IMR-90 (cell line): Measurements from ENCODE around the gene CNDP2. TPM values are rescaled to one million over a fixed set of nuclear protein-coding genes. Genes with fewer than 3 reads are reported as not detected.

ENCODE experiments used
- ATAC-seq: fragments of 200-7000 bp; cut with Tn5 transposase; 2 replicates; pipeline ENCODE4 v1.9.1; 2020; ENCODE audit warnings: low read depth, mild to moderate bottlenecking, moderate library complexity
- BruUV-seq: library from RNA; stranded (reverse); fragments of 400-500 nt; replicated peaks from 2 replicates; lab custom pipeline; 2021; lab: Mats Ljungman, UMichigan
- CTCF ChIA-PET: fragments of 300-600 bp; formaldehyde crosslinking; extraction: SDS; loops from one replicate; lab custom pipeline; 2021; ENCODE audit warnings: antibody characterized with exemption; lab: Yijun Ruan, JAX
- POLR2A ChIA-PET: fragments of 300-600 bp; sonication (Branson Sonifier 250); formaldehyde crosslinking; loops from one replicate; lab custom pipeline; 2022; ENCODE audit warnings: antibody characterized with exemption; ENCODE audit not compliant: unreplicated experiment; lab: Charles Lee
- DNase-seq: peaks from one replicate; pipeline ENCODE4 v3.0.0; 2013
- H2AFZ ChIP-seq: replicated peaks from 2 replicates; pipeline ENCODE3; 2013; ENCODE audit warnings: low read length, mild to moderate bottlenecking; ENCODE audit not compliant: poor library complexity
- H2AK5ac ChIP-seq: 2 replicates; pipeline ENCODE4 v1.6.1; 2013; ENCODE audit warnings: low read depth, low read length, inconsistent platforms
- H2AK9ac ChIP-seq: replicated peaks from 2 replicates; pipeline ENCODE3; 2013; ENCODE audit warnings: mild to moderate bottlenecking, low read depth, low read length, moderate library complexity; ENCODE audit not compliant: poor library complexity
- H2BK120ac ChIP-seq: 2 replicates; pipeline ENCODE4 v1.6.1; 2013; ENCODE audit warnings: low read depth, low read length, inconsistent platforms
- H2BK15ac ChIP-seq: 3 replicates; pipeline ENCODE4 v1.6.1; 2013; ENCODE audit warnings: low read depth, low read length, inconsistent platforms
- H2BK20ac ChIP-seq: 2 replicates; pipeline ENCODE4 v1.6.1; 2013; ENCODE audit warnings: low read depth, mild to moderate bottlenecking, inconsistent platforms, low read length, moderate library complexity
- H2BK5ac ChIP-seq: 2 replicates; pipeline ENCODE4 v1.6.1; 2013; ENCODE audit warnings: mild to moderate bottlenecking, low read depth, low read length, inconsistent platforms; ENCODE audit not compliant: poor library complexity, severe bottlenecking
- H3K14ac ChIP-seq: replicated peaks from 2 replicates; pipeline ENCODE4 v1.6.1; 2013; ENCODE audit warnings: low read depth, low read length, inconsistent platforms
- H3K18ac ChIP-seq: 2 replicates; pipeline ENCODE4 v1.6.1; 2013; ENCODE audit warnings: low read depth, low read length, control low read depth
- H3K23ac ChIP-seq: 2 replicates; pipeline ENCODE4 v1.6.1; 2013; ENCODE audit warnings: low read depth, low read length, inconsistent platforms
- H3K27ac ChIP-seq: 2 replicates; pipeline ENCODE4 v1.5.1; 2013; ENCODE audit warnings: mild to moderate bottlenecking, control low read depth, low read length; ENCODE audit not compliant: insufficient read depth
- H3K27me3 ChIP-seq: 2 replicates; pipeline ENCODE4 v1.6.1; 2013; ENCODE audit warnings: low read length; ENCODE audit not compliant: control insufficient read depth, insufficient read depth
- H3K36me3 ChIP-seq: 2 replicates; pipeline ENCODE4 v1.6.1; 2013; ENCODE audit warnings: low read length, mixed read lengths; ENCODE audit not compliant: control insufficient read depth, insufficient read depth
- H3K4ac ChIP-seq: 2 replicates; pipeline ENCODE4 v1.6.1; 2013; ENCODE audit warnings: low read depth, low read length, inconsistent platforms
- H3K4me1 ChIP-seq: 2 replicates; pipeline ENCODE4 v1.6.1; 2013; ENCODE audit warnings: low read length, mixed read lengths; ENCODE audit not compliant: control insufficient read depth, insufficient read depth
- H3K4me2 ChIP-seq: 2 replicates; pipeline ENCODE4 v1.6.1; 2013; ENCODE audit warnings: low read depth, mild to moderate bottlenecking, control low read depth, low read length, moderate library complexity
- H3K4me3 ChIP-seq: 2 replicates; pipeline ENCODE4 v1.5.1; 2013; ENCODE audit warnings: low read depth, mild to moderate bottlenecking, control low read depth, low read length, moderate library complexity; ENCODE audit not compliant: insufficient read depth
- H3K56ac ChIP-seq: 2 replicates; pipeline ENCODE4 v1.6.1; 2013; ENCODE audit warnings: low read length, inconsistent platforms; ENCODE audit not compliant: insufficient read depth; ENCODE audit errors: extremely low read depth
- H3K79me1 ChIP-seq, 2 experiments: 2 replicates each; pipeline ENCODE4 v1.6.1; 2013; ENCODE audit warnings: low read length in 2 of 2, inconsistent platforms in 1 of 2, low read depth in 1 of 2
- H3K9ac ChIP-seq: 2 replicates; pipeline ENCODE4 v1.6.1; 2013; ENCODE audit warnings: low read depth, low read length, control low read depth
- H3K9me1 ChIP-seq: 2 replicates; pipeline ENCODE4 v1.6.1; 2013; ENCODE audit warnings: low read length, inconsistent platforms; ENCODE audit not compliant: insufficient read depth
- H3K9me3 ChIP-seq: 2 replicates; pipeline ENCODE4 v1.6.1; 2013; ENCODE audit warnings: low read length; ENCODE audit not compliant: control insufficient read depth, insufficient read depth
- H4K20me1 ChIP-seq: 2 replicates; pipeline ENCODE4 v1.6.1; 2013; ENCODE audit warnings: low read length, inconsistent platforms; ENCODE audit not compliant: insufficient read depth
- H4K5ac ChIP-seq: 2 replicates; pipeline ENCODE4 v1.6.1; 2013; ENCODE audit warnings: mild to moderate bottlenecking, low read depth, low read length, control low read depth
- H4K8ac ChIP-seq, 2 experiments: 2 replicates each; pipeline ENCODE4 v1.6.1; 2013; ENCODE audit warnings: low read depth in 2 of 2, low read length in 2 of 2, control low read depth in 1 of 2, inconsistent platforms in 1 of 2
- H4K91ac ChIP-seq: 2 replicates; pipeline ENCODE4 v1.6.1; 2013; ENCODE audit warnings: low read depth, low read length, inconsistent platforms; ENCODE audit not compliant: insufficient read depth
- BHLHE40 ChIP-seq: fragments of 150-350 bp; IDR thresholded peaks from 2 replicates; pipeline ENCODE4 v1.6.1; 2016; ENCODE audit warnings: mild to moderate bottlenecking, low read depth, low read length
- CEBPB ChIP-seq: IDR thresholded peaks from 2 replicates; pipeline ENCODE4 v1.6.1; 2012; ENCODE audit warnings: low read depth, low read length, improper control_type of control experiment
- CHD1 ChIP-seq: IDR thresholded peaks from 2 replicates; pipeline ENCODE4 v1.6.1; 2012; ENCODE audit warnings: low read depth, low read length, improper control_type of control experiment
- FOS ChIP-seq: fragments of 150-350 bp; IDR thresholded peaks from 2 replicates; pipeline ENCODE4 v1.6.1; 2016; ENCODE audit warnings: low read depth, low read length
- MAFK ChIP-seq: IDR thresholded peaks from 2 replicates; pipeline ENCODE4 v1.6.1; 2012; ENCODE audit warnings: low read depth, low read length, improper control_type of control experiment
- MAZ ChIP-seq: IDR thresholded peaks from 2 replicates; pipeline ENCODE4 v1.6.1; 2012; ENCODE audit warnings: low read depth, mild to moderate bottlenecking, low read length, improper control_type of control experiment, moderate library complexity, borderline replicate concordance
- MXI1 ChIP-seq: IDR thresholded peaks from 2 replicates; pipeline ENCODE4 v1.6.1; 2012; ENCODE audit warnings: low read depth, mild to moderate bottlenecking, low read length, moderate library complexity, borderline replicate concordance
- NFE2L2 ChIP-seq: fragments of 150-350 bp; IDR thresholded peaks from 2 replicates; pipeline ENCODE4 v1.6.1; 2016; ENCODE audit warnings: low read depth, mild to moderate bottlenecking, low read length
- POLR2A ChIP-seq: IDR thresholded peaks from 2 replicates; pipeline ENCODE4 v1.6.1; 2012; ENCODE audit warnings: mild to moderate bottlenecking, low read depth, low read length
- RAD21 ChIP-seq: IDR thresholded peaks from 2 replicates; pipeline ENCODE4 v1.6.1; 2012; ENCODE audit warnings: low read length, improper control_type of control experiment
- RCOR1 ChIP-seq: IDR thresholded peaks from 2 replicates; pipeline ENCODE4 v1.6.1; 2012; ENCODE audit warnings: mild to moderate bottlenecking, low read length, improper control_type of control experiment; ENCODE audit not compliant: insufficient replicate concordance
- RFX5 ChIP-seq: IDR thresholded peaks from 2 replicates; pipeline ENCODE4 v1.8.0; 2012; ENCODE audit warnings: low read depth, mild to moderate bottlenecking, low read length, moderate library complexity
- WGBS, 2 experiments: methylation state at CpG; one replicate each; pipeline versions ENCODE4 v1.1.5 to v1.1.7; 2013; ENCODE audit warnings: missing lambda C conversion rate in 2 of 2; ENCODE audit not compliant: insufficient read length in 1 of 2; ENCODE audit errors: extremely low coverage in 2 of 2; 5-methylcytosine and 5-hydroxymethylcytosine counted together
- dilution Hi-C: fragments of 300-500 bp; cut with HindIII; formaldehyde crosslinking; loops from one replicate; pipeline ENCODE4 v1.14.3; 2018; ENCODE audit warnings: low sequenced_read_pairs; ENCODE audit not compliant: unreplicated experiment
- in situ Hi-C: fragments of 300-500 bp; cut with MboI; formaldehyde crosslinking; loops from 3 replicates; pipeline ENCODE4 v1.14.3; 2019; ENCODE audit warnings: low sequenced_read_pairs, inconsistent platforms, mixed read lengths
- intact Hi-C: fragments of 100-400 bp; cut with micrococcal nuclease; formaldehyde crosslinking; loops from 2 replicates; pipeline ENCODE4 v1.10.0; 2022
- polyA plus RNA-seq, 3 experiments: library from polyadenylated mRNA; depleted of rRNA; stranded (reverse); fragments of >200 nt; gene quantifications; 2 replicates each; pipeline ENCODE4 v1.2.3, GENCODE V29; 2012; ENCODE audit warnings: low replicate concordance in 1 of 3
- total RNA-seq: library from RNA; depleted of rRNA; stranded (reverse); fragments of >200 nt; gene quantifications from 2 replicates; pipeline ENCODE4 v1.2.3, GENCODE V29; 2012
- TF ChIP-seq, protein P1 (sequence below): fragments of 150-350 bp; IDR thresholded peaks from 2 replicates; pipeline ENCODE4 v1.6.1; 2016; ENCODE audit warnings: low read depth, mild to moderate bottlenecking, low read length, moderate library complexity, borderline replicate concordance
- TF ChIP-seq, protein P2 (sequence below): conservative IDR thresholded peaks from 2 replicates; pipeline ENCODE4 v1.5.1; 2012; ENCODE audit warnings: mild to moderate bottlenecking, low read depth, low read length, improper control_type of control experiment
- TF ChIP-seq, protein P3 (sequence below): fragments of 150-350 bp; IDR thresholded peaks from 2 replicates; pipeline ENCODE4 v1.6.1; 2017; ENCODE audit warnings: mild to moderate bottlenecking, antibody characterized with exemption, low read length, low read depth

The CNDP2 gene
- total and polyA plus RNA-seq, 2 of the 4 experiments (the other 2 are of a cell fraction), result 52.0 to 67.9 TPM

DNA sequence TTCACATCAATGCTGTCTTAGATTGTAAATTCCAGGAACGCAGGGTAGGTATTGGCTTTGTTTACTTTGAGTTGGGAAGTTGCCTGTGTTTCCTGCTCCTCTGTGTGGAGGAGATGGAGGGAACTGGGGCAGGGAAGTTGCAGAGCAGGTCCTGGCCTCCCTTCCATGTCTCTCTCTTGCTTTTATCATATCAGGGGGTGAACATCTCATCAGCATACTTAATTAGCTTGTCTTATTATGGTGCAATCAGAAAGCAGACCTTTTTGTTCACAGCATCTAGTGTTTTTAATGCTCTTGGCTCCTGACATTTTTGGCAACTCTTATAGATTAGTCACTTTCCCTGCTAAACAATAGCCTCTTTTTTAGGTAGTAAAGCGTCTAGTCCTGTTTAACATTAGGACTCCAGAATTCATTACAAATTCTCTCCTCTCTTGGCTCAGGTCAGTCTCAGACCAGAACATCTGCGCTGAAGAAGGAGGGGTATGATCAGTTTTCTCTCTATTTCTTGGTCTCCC, 27.6 kb upstream of the CNDP2 start:
- Histone ChIP-seq H3K27me3 (peaks cover 8% of the 10 kb centered on the region), H2AK9ac (no peak overlapping the region), H3K9me3 (no peaks in the 10 kb centered on the region), H3K9ac (no peak overlapping the region), H3K9me1 (no peaks in the 10 kb centered on the region), H4K20me1 (no peaks in the 10 kb centered on the region), H2AFZ (no peak overlapping the region), H4K5ac (no peak overlapping the region), H2BK120ac (no peak overlapping the region), H2AK5ac (no peak overlapping the region), H3K36me3 (no peaks in the 10 kb centered on the region), H3K56ac (no peak overlapping the region), H3K23ac (no peak overlapping the region), H3K79me1 (no peaks in the 10 kb centered on the region), H3K4me1 (no peaks in the 10 kb centered on the region), H4K91ac (no peak overlapping the region), H3K27ac (no peak overlapping the region), H3K4me3 (no peak overlapping the region), H3K4ac (no peak overlapping the region), H2BK20ac (no peak overlapping the region), H3K14ac (no peak overlapping the region), H2BK5ac (no peak overlapping the region), H3K18ac (no peak overlapping the region), H3K4me2 (no peak overlapping the region), H2BK15ac (no peak overlapping the region), H4K8ac (no peak overlapping the region)
- CTCF ChIA-PET, result no interaction called here
- no peak for ATAC-seq
- WGBS, 2 experiments, result no CpG with 5 or more reads among the region's 3 CpGs
- no peak for DNase-seq
- in situ Hi-C loops (no loop called here), intact Hi-C loops (no loop called here), dilution Hi-C loops (no loop called here)
- no peak for TF ChIP-seq RAD21
- no peak for TF ChIP-seq CEBPB
- TF ChIP-seq, protein P1, sequence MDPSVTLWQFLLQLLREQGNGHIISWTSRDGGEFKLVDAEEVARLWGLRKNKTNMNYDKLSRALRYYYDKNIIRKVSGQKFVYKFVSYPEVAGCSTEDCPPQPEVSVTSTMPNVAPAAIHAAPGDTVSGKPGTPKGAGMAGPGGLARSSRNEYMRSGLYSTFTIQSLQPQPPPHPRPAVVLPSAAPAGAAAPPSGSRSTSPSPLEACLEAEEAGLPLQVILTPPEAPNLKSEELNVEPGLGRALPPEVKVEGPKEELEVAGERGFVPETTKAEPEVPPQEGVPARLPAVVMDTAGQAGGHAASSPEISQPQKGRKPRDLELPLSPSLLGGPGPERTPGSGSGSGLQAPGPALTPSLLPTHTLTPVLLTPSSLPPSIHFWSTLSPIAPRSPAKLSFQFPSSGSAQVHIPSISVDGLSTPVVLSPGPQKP, result no peak
- no peak for TF ChIP-seq MAFK
- TF ChIP-seq RFX5, result no peak
- no peak for TF ChIP-seq RCOR1
- no peak for TF ChIP-seq MXI1
- TF ChIP-seq CHD1, result no peak
- no peak for TF ChIP-seq FOS
- no peak for TF ChIP-seq POLR2A
- no peak for TF ChIP-seq NFE2L2
- TF ChIP-seq, protein P2, sequence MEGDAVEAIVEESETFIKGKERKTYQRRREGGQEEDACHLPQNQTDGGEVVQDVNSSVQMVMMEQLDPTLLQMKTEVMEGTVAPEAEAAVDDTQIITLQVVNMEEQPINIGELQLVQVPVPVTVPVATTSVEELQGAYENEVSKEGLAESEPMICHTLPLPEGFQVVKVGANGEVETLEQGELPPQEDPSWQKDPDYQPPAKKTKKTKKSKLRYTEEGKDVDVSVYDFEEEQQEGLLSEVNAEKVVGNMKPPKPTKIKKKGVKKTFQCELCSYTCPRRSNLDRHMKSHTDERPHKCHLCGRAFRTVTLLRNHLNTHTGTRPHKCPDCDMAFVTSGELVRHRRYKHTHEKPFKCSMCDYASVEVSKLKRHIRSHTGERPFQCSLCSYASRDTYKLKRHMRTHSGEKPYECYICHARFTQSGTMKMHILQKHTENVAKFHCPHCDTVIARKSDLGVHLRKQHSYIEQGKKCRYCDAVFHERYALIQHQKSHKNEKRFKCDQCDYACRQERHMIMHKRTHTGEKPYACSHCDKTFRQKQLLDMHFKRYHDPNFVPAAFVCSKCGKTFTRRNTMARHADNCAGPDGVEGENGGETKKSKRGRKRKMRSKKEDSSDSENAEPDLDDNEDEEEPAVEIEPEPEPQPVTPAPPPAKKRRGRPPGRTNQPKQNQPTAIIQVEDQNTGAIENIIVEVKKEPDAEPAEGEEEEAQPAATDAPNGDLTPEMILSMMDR, result no peak
- no peak for TF ChIP-seq BHLHE40
- TF ChIP-seq MAZ, result no peak
- TF ChIP-seq, protein P3, sequence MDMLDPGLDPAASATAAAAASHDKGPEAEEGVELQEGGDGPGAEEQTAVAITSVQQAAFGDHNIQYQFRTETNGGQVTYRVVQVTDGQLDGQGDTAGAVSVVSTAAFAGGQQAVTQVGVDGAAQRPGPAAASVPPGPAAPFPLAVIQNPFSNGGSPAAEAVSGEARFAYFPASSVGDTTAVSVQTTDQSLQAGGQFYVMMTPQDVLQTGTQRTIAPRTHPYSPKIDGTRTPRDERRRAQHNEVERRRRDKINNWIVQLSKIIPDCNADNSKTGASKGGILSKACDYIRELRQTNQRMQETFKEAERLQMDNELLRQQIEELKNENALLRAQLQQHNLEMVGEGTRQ, result no peak
- POLR2A ChIA-PET, result no interaction called here
- BruUV-seq, result no TSS peak
